ENCODE results near the gene SLC28A2.

DNA sequence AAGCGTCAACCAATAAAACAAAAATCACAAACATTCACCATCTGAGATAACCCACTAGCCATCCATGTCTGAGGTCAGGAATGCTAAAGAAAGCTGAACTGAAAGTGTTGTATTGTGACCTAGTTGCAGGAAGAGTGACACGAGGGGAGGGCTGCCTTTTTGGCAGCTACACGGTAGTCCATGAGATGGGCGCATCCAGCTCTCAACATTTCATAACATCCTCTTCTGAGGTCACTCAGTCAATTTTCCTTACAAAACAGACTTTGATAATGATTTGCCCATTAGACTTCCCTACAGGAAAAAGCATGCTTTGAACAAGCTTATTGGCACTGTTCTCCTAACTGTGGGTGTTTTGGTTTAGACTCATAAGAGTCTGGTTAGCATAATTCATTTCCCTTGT, 48.9 kb upstream of the SLC28A2 start:
- TF ChIP-seq EP300 (IDR thresholded peaks at IDR 0.05; ENCODE audit: borderline replicate concordance in 1 of 2, low read depth in 1 of 2, low read length in 1 of 2) (no peak), GATA2 (CRISPR knock-in tag; IDR thresholded peaks at IDR 0.05) (no peak), POLR2AphosphoS5 (IDR thresholded peaks at IDR 0.05; ENCODE audit: low read depth, low read length) (no peak), ELF1 (IDR thresholded peaks at IDR 0.05) (no peak), SIN3A (IDR thresholded peaks at IDR 0.05; ENCODE audit: borderline replicate concordance, low read depth, low read length) (no peak), NFIC (IDR thresholded peaks at IDR 0.05; ENCODE audit: borderline replicate concordance) (no peak), SMC3 (IDR thresholded peaks at IDR 0.05; ENCODE audit: low read depth, low read length) (no peak), EZH2phosphoT487 (IDR thresholded peaks at IDR 0.05; ENCODE audit: borderline replicate concordance, low read depth) (no peak), FOXM1 (IDR thresholded peaks at IDR 0.05; ENCODE audit: low read depth) (no peak)
- TF ChIP-seq, protein P1, sequence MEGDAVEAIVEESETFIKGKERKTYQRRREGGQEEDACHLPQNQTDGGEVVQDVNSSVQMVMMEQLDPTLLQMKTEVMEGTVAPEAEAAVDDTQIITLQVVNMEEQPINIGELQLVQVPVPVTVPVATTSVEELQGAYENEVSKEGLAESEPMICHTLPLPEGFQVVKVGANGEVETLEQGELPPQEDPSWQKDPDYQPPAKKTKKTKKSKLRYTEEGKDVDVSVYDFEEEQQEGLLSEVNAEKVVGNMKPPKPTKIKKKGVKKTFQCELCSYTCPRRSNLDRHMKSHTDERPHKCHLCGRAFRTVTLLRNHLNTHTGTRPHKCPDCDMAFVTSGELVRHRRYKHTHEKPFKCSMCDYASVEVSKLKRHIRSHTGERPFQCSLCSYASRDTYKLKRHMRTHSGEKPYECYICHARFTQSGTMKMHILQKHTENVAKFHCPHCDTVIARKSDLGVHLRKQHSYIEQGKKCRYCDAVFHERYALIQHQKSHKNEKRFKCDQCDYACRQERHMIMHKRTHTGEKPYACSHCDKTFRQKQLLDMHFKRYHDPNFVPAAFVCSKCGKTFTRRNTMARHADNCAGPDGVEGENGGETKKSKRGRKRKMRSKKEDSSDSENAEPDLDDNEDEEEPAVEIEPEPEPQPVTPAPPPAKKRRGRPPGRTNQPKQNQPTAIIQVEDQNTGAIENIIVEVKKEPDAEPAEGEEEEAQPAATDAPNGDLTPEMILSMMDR (IDR thresholded peaks at IDR 0.05): no peak
- TF ChIP-seq, protein P2, sequence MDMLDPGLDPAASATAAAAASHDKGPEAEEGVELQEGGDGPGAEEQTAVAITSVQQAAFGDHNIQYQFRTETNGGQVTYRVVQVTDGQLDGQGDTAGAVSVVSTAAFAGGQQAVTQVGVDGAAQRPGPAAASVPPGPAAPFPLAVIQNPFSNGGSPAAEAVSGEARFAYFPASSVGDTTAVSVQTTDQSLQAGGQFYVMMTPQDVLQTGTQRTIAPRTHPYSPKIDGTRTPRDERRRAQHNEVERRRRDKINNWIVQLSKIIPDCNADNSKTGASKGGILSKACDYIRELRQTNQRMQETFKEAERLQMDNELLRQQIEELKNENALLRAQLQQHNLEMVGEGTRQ (IDR thresholded peaks at IDR 0.05; ENCODE audit: borderline replicate concordance, low read depth, low read length): no peak
- TF ChIP-seq, protein P3, sequence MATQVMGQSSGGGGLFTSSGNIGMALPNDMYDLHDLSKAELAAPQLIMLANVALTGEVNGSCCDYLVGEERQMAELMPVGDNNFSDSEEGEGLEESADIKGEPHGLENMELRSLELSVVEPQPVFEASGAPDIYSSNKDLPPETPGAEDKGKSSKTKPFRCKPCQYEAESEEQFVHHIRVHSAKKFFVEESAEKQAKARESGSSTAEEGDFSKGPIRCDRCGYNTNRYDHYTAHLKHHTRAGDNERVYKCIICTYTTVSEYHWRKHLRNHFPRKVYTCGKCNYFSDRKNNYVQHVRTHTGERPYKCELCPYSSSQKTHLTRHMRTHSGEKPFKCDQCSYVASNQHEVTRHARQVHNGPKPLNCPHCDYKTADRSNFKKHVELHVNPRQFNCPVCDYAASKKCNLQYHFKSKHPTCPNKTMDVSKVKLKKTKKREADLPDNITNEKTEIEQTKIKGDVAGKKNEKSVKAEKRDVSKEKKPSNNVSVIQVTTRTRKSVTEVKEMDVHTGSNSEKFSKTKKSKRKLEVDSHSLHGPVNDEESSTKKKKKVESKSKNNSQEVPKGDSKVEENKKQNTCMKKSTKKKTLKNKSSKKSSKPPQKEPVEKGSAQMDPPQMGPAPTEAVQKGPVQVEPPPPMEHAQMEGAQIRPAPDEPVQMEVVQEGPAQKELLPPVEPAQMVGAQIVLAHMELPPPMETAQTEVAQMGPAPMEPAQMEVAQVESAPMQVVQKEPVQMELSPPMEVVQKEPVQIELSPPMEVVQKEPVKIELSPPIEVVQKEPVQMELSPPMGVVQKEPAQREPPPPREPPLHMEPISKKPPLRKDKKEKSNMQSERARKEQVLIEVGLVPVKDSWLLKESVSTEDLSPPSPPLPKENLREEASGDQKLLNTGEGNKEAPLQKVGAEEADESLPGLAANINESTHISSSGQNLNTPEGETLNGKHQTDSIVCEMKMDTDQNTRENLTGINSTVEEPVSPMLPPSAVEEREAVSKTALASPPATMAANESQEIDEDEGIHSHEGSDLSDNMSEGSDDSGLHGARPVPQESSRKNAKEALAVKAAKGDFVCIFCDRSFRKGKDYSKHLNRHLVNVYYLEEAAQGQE (IDR thresholded peaks at IDR 0.05; ENCODE audit: low read depth, low read length): no peak
- TF ChIP-seq, protein P4, sequence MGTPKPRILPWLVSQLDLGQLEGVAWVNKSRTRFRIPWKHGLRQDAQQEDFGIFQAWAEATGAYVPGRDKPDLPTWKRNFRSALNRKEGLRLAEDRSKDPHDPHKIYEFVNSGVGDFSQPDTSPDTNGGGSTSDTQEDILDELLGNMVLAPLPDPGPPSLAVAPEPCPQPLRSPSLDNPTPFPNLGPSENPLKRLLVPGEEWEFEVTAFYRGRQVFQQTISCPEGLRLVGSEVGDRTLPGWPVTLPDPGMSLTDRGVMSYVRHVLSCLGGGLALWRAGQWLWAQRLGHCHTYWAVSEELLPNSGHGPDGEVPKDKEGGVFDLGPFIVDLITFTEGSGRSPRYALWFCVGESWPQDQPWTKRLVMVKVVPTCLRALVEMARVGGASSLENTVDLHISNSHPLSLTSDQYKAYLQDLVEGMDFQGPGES (IDR thresholded peaks at IDR 0.05; ENCODE audit: low read depth, low read length): no peak
